SK-N-SH (cell line): ENCODE data around the gene NUDT7. TPM values are rescaled to one million over a fixed set of nuclear protein-coding genes. Genes with fewer than 3 reads are reported as not detected.

Experiments used
- CTCF ChIA-PET: fragments of 300-600, 350-600 bp; formaldehyde crosslinking; extraction: SDS; loops from one replicate; lab custom pipeline; 2021; lab: Yijun Ruan, JAX
- POLR2A ChIA-PET: fragments of 350-600 bp; sonication (Branson Sonifier 250); formaldehyde crosslinking; extraction: SDS; loops from one replicate; lab custom pipeline; 2020; ENCODE audit warnings: antibody characterized with exemption, inconsistent platforms; lab: Yijun Ruan, JAX
- DNase-seq: peaks from one replicate; pipeline ENCODE4 v3.0.0; 2012
- H2AFZ ChIP-seq: fragments of 200-600 bp; sonication (generic); 2 replicates; pipeline ENCODE4 v1.8.1; 2016; ENCODE audit warnings: antibody characterized with exemption, mild to moderate bottlenecking, low read depth
- H3F3A ChIP-seq: fragments of 200-600 bp; sonication (generic); replicated peaks from 2 replicates; pipeline ENCODE3; 2016; ENCODE audit warnings: antibody characterized with exemption, mild to moderate bottlenecking; ENCODE audit not compliant: insufficient read depth
- H3K27ac ChIP-seq, 2 experiments: fragments of 200-500 bp in 1 of 2; fragments of 200-600 bp in 1 of 2; sonication (Bioruptor generic) in 1 of 2; sonication (generic), shearing (Covaris generic) in 1 of 2; 2 replicates each; pipeline versions ENCODE4 v1.5.1 to v1.6.1; 2014 to 2016; ENCODE audit warnings: low read depth in 2 of 2, inconsistent platforms in 1 of 2, low read length in 1 of 2, mild to moderate bottlenecking in 1 of 2, mixed read lengths in 1 of 2
- H3K27me3 ChIP-seq: fragments of 200-600 bp; sonication (generic), shearing (Covaris generic); 2 replicates; pipeline ENCODE4 v1.6.1; 2016; ENCODE audit warnings: mixed run types; ENCODE audit not compliant: insufficient read depth
- H3K36me3 ChIP-seq, 2 experiments: fragments of 200-500 bp in 1 of 2; fragments of 200-600 bp in 1 of 2; sonication (Bioruptor generic) in 1 of 2; sonication (generic) in 1 of 2; replicated peaks in 1 of 2; 2 replicates each; pipeline versions ENCODE3 to v1.5.1; 2014 to 2016; ENCODE audit warnings: low read length in 1 of 2, mild to moderate bottlenecking in 1 of 2; ENCODE audit not compliant: insufficient read depth in 2 of 2, control insufficient read depth in 1 of 2
- H3K4me1 ChIP-seq, 2 experiments: fragments of 200-500 bp in 1 of 2; fragments of 200-600 bp in 1 of 2; sonication (Bioruptor generic) in 1 of 2; sonication (generic), shearing (Covaris generic) in 1 of 2; 2 replicates each; pipeline versions ENCODE4 v1.5.1 to v1.6.1; 2014 to 2016; ENCODE audit warnings: low read depth in 1 of 2, low read length in 1 of 2, mixed run types in 1 of 2; ENCODE audit not compliant: insufficient read depth in 2 of 2, control insufficient read depth in 1 of 2
- H3K4me2 ChIP-seq: fragments of 200-600 bp; sonication (generic), shearing (Covaris generic); 2 replicates; pipeline ENCODE4 v1.6.1; 2017; ENCODE audit warnings: mixed run types
- H3K4me3 ChIP-seq, 2 experiments: fragments of 200-500 bp in 1 of 2; fragments of 200-600 bp in 1 of 2; sonication (Bioruptor generic) in 1 of 2; sonication (generic), shearing (Covaris generic) in 1 of 2; 2 replicates each; pipeline versions ENCODE4 v1.5.1 to v1.8.1; 2014 to 2016; ENCODE audit warnings: low read depth in 2 of 2, inconsistent platforms in 1 of 2, low read length in 1 of 2, mild to moderate bottlenecking in 1 of 2, mixed read lengths in 1 of 2, moderate library complexity in 1 of 2
- H3K79me2 ChIP-seq: fragments of 200-600 bp; sonication (generic); 2 replicates; pipeline ENCODE4 v1.8.1; 2017; ENCODE audit warnings: mild to moderate bottlenecking; ENCODE audit not compliant: insufficient read depth
- H3K9ac ChIP-seq: fragments of 200-600 bp; sonication (generic); 2 replicates; pipeline ENCODE4 v1.6.1; 2017; ENCODE audit warnings: mixed run types
- H3K9me2 ChIP-seq: fragments of 200-600 bp; sonication (generic); 2 replicates; pipeline ENCODE4 v1.6.1; 2017; ENCODE audit warnings: mixed run types
- H3K9me3 ChIP-seq: fragments of 200-600 bp; sonication (generic); 2 replicates; pipeline ENCODE4 v1.6.1; 2017; ENCODE audit warnings: mixed run types, mild to moderate bottlenecking, moderate library complexity
- H4K20me1 ChIP-seq: fragments of 200-600 bp; sonication (generic); 2 replicates; pipeline ENCODE4 v1.6.1; 2017; ENCODE audit warnings: mild to moderate bottlenecking, mixed run types; ENCODE audit not compliant: insufficient read depth
- CHD2 ChIP-seq: fragments of 150-350 bp; IDR thresholded peaks from 2 replicates; pipeline ENCODE4 v1.6.1; 2018; ENCODE audit warnings: low read length; ENCODE audit not compliant: partially characterized antibody
- CTCF ChIP-seq: fragments of 200-600 bp; sonication (generic); IDR thresholded peaks from 2 replicates; pipeline ENCODE4 v1.6.1; 2017; ENCODE audit warnings: antibody characterized with exemption, mild to moderate bottlenecking, moderate library complexity
- EP300 ChIP-seq, 2 experiments: IDR thresholded peaks; 2 replicates each; pipeline versions ENCODE4 v1.4.0 to v1.6.1; 2012; ENCODE audit warnings: borderline replicate concordance in 1 of 2, low read depth in 1 of 2, low read length in 1 of 2
- EZH2phosphoT487 ChIP-seq: fragments of 200-600 bp; sonication (generic); IDR thresholded peaks from 2 replicates; pipeline ENCODE4 v1.6.1; 2017; ENCODE audit warnings: low read depth, mixed run types, mild to moderate bottlenecking, antibody characterized with exemption, moderate library complexity, borderline replicate concordance
- FOSL2 ChIP-seq: IDR thresholded peaks from 2 replicates; pipeline ENCODE4 v1.4.0; 2012; ENCODE audit warnings: low read depth, mild to moderate bottlenecking, moderate library complexity, borderline replicate concordance
- JUND ChIP-seq: IDR thresholded peaks from 2 replicates; pipeline ENCODE4 v1.4.0; 2012
- MAX ChIP-seq: IDR thresholded peaks from 2 replicates; pipeline ENCODE4 v1.4.0; 2012; ENCODE audit warnings: low read depth
- MEF2A ChIP-seq: IDR thresholded peaks from 2 replicates; pipeline ENCODE4 v1.4.0; 2012; ENCODE audit warnings: low read depth, borderline replicate concordance
- SMC3 ChIP-seq: IDR thresholded peaks from 2 replicates; pipeline ENCODE4 v1.6.1; 2012; ENCODE audit warnings: low read depth, low read length, improper control_type of control experiment
- TCF12 ChIP-seq: IDR thresholded peaks from 2 replicates; pipeline ENCODE4 v1.4.0; 2012
- TEAD4 ChIP-seq: IDR thresholded peaks from 2 replicates; pipeline ENCODE4 v1.4.0; 2012; ENCODE audit warnings: mild to moderate bottlenecking, borderline replicate concordance; ENCODE audit not compliant: insufficient read depth
- USF1 ChIP-seq: IDR thresholded peaks from 2 replicates; pipeline ENCODE4 v1.4.0; 2012; ENCODE audit warnings: low read depth, borderline replicate concordance
- YY1 ChIP-seq: IDR thresholded peaks from 2 replicates; pipeline ENCODE4 v1.4.0; 2012; ENCODE audit warnings: low read depth, mild to moderate bottlenecking
- WGBS: methylation state at CpG from one replicate; pipeline ENCODE4 v1.1.6; 2017; ENCODE audit warnings: low lambda C conversion rate; 5-methylcytosine and 5-hydroxymethylcytosine counted together
- polyA plus RNA-seq, 3 experiments: library from polyadenylated mRNA; depleted of rRNA; stranded (reverse); fragments of >200 nt; gene quantifications; 2 replicates each; pipeline ENCODE4 v1.2.3, GENCODE V29; 2012
- TF ChIP-seq, protein P1 (sequence below): IDR thresholded peaks from 2 replicates; pipeline ENCODE4 v1.6.1; 2012; ENCODE audit warnings: mild to moderate bottlenecking, low read depth, low read length, moderate library complexity

NUDT7 gene
- polyA plus RNA-seq, 1 of the 3 experiments (the other 2 are of a cell fraction) = 11.4 TPM

GRCh38 chr16:77674888-77675287 is 47.4 kb upstream of the NUDT7 start:
- H2AFZ ChIP-seq = no peak overlapping the region
- H3K79me2 ChIP-seq = no peaks in the 10 kb centered on the region
- H3K9ac ChIP-seq = no peak overlapping the region
- H4K20me1 ChIP-seq = no peaks in the 10 kb centered on the region
- no peaks in the 10 kb centered on the region for H3K36me3 ChIP-seq
- no peaks in the 10 kb centered on the region for H3K4me1 ChIP-seq
- H3K4me2 ChIP-seq = no peak overlapping the region
- H3F3A ChIP-seq = no peaks in the 10 kb centered on the region
- no peaks in the 10 kb centered on the region for H3K9me2 ChIP-seq
- ChIA-PET CTCF (interaction anchor here (0.6 to 4.9 kb wide), 20 partner anchors 9 to 892 kb away, joined by 3 to 84 read pairs (median 4); partner anchors contain the start of gene WWOX), POLR2A (no interaction called here)
- no peak overlapping the region; a peak in 1 of 4 replicates for H3K4me3 ChIP-seq
- no peaks in the 10 kb centered on the region for H3K27me3 ChIP-seq
- TF ChIP-seq MAX (no peak), YY1 (no peak), TCF12 (no peak), EZH2phosphoT487 (no peak), JUND (no peak), TEAD4 (no peak), USF1 (no peak), SMC3 (no peak), FOSL2 (no peak), CHD2 (no peak), MEF2A (no peak), CTCF (no peak), EP300 (IDR thresholded peaks at IDR 0.05; ENCODE audit: borderline replicate concordance in 1 of 2, low read depth in 1 of 2, low read length in 1 of 2) (no peak)
- TF ChIP-seq, protein P1, sequence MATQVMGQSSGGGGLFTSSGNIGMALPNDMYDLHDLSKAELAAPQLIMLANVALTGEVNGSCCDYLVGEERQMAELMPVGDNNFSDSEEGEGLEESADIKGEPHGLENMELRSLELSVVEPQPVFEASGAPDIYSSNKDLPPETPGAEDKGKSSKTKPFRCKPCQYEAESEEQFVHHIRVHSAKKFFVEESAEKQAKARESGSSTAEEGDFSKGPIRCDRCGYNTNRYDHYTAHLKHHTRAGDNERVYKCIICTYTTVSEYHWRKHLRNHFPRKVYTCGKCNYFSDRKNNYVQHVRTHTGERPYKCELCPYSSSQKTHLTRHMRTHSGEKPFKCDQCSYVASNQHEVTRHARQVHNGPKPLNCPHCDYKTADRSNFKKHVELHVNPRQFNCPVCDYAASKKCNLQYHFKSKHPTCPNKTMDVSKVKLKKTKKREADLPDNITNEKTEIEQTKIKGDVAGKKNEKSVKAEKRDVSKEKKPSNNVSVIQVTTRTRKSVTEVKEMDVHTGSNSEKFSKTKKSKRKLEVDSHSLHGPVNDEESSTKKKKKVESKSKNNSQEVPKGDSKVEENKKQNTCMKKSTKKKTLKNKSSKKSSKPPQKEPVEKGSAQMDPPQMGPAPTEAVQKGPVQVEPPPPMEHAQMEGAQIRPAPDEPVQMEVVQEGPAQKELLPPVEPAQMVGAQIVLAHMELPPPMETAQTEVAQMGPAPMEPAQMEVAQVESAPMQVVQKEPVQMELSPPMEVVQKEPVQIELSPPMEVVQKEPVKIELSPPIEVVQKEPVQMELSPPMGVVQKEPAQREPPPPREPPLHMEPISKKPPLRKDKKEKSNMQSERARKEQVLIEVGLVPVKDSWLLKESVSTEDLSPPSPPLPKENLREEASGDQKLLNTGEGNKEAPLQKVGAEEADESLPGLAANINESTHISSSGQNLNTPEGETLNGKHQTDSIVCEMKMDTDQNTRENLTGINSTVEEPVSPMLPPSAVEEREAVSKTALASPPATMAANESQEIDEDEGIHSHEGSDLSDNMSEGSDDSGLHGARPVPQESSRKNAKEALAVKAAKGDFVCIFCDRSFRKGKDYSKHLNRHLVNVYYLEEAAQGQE = no peak
- no peak for DNase-seq
- H3K27ac ChIP-seq = no peak overlapping the region
- 27% methylated on average over 4 of the region's 4 CpGs for WGBS
- no peaks in the 10 kb centered on the region for H3K9me3 ChIP-seq
